Upper lobe of left lung (tissue), 6 donors: Measurements from ENCODE around the gene ATP1A4. TPM values are rescaled to one million over a fixed set of nuclear protein-coding genes. Genes with fewer than 3 reads are reported as not detected.

Experiments
- ATAC-seq, 2 donors: fragments of 200-7000 bp; cut with Tn5 transposase; one replicate each; pipeline ENCODE4 v1.9.1; 2022; ENCODE audit warnings: mild to moderate bottlenecking in 2 of 2, moderate library complexity in 2 of 2; ENCODE audit not compliant: low FRiP score in 2 of 2
- DNase-seq, 2 donors: peaks; one replicate each; pipeline ENCODE4 v3.0.0-alpha.2; 2019 to 2020
- H3K27ac ChIP-seq, 4 donors: fragments of 200-600 bp; sonication (generic); one replicate each; pipeline ENCODE4 v1.5.1; 2016 to 2019
- H3K27me3 ChIP-seq, 4 donors: fragments of 200-600 bp; sonication (generic); one replicate each; pipeline ENCODE4 v1.5.1; 2017 to 2019
- H3K36me3 ChIP-seq, 4 donors: fragments of 200-600 bp; sonication (generic); one replicate each; pipeline ENCODE4 v1.5.1; 2016 to 2019
- H3K4me1 ChIP-seq, 4 donors: fragments of 200-600 bp; sonication (generic); one replicate each; pipeline ENCODE4 v1.5.1; 2018 to 2019
- H3K4me3 ChIP-seq, 4 donors: fragments of 200-600 bp; sonication (generic); one replicate each; pipeline ENCODE4 v1.5.1; 2017 to 2019; ENCODE audit warnings: mild to moderate bottlenecking in 2 of 4, moderate library complexity in 1 of 4
- H3K9me3 ChIP-seq, 4 donors: fragments of 200-600 bp; sonication (generic); one replicate each; pipeline ENCODE4 v1.5.1; 2018 to 2019
- CTCF ChIP-seq, 6 experiments: fragments of 450-650 bp in 4 of 6; fragments of 200-600 bp in 2 of 6; sonication (generic) in 2 of 6; IDR thresholded peaks; one replicate each; pipeline ENCODE4 v1.5.1; 2016 to 2019; ENCODE audit warnings: antibody characterized with exemption in 6 of 6
- EP300 ChIP-seq, 4 donors: sonication (generic); formaldehyde crosslinking; IDR thresholded peaks; one replicate each; pipeline ENCODE4 v1.5.1; 2017; ENCODE audit warnings: antibody characterized with exemption in 4 of 4, control low read depth in 2 of 4
- POLR2A ChIP-seq, 4 donors: fragments of 450-650 bp; IDR thresholded peaks; one replicate each; pipeline ENCODE4 v1.5.1; 2016 to 2017; ENCODE audit warnings: antibody characterized with exemption in 4 of 4, mild to moderate bottlenecking in 2 of 4
- POLR2AphosphoS5 ChIP-seq, 2 donors: sonication (generic); formaldehyde crosslinking; IDR thresholded peaks; one replicate each; pipeline ENCODE4 v1.5.1; 2017; ENCODE audit warnings: antibody characterized with exemption in 2 of 2
- WGBS, 2 donors: methylation state at CpG; one replicate each; pipeline ENCODE4 v1.1.5; 2017 to 2018; 5-methylcytosine and 5-hydroxymethylcytosine counted together
- total RNA-seq, 6 donors: library from RNA; depleted of rRNA in 4 of 6; stranded (reverse); fragments of >200 nt in 4 of 6; gene quantifications; one replicate each; pipeline versions ENCODE4 v1.1.0 to v1.2.1, GENCODE V29; 2016 to 2021
- donor health status: DM: no; HTN: no; CAD: no; lungs with moderate emphysema.
- donor health status: DM: no; HTN: yes; CAD: no; lungs with severe emphysema.

Gene ATP1A4
- total RNA-seq, 6 donors from 2014 or later, result 0.52 to 0.61 TPM; not detected in 4

GRCh38 chr1:160127381-160127780 lies 24.0 kb upstream of the ATP1A4 start:
- WGBS, 2 donors, result 90 to 94% methylated on average over 6 to 9 of the region's 9 CpGs
- H3K27ac ChIP-seq, result no peak overlapping the region
- H3K4me3 ChIP-seq, result no peak overlapping the region
- no peak for ATAC-seq
- H3K4me1 ChIP-seq, result peaks cover 0 to 4% (median 1%) of the 10 kb centered on the region in 4 donors
- TF ChIP-seq CTCF (IDR thresholded peaks at IDR 0.05) (no peak), POLR2AphosphoS5 (IDR thresholded peaks at IDR 0.05) (no peak), POLR2A (IDR thresholded peaks at IDR 0.05) (no peak), EP300 (IDR thresholded peaks at IDR 0.05) (no peak)
- no peaks in the 10 kb centered on the region for H3K9me3 ChIP-seq
- DNase-seq, result no peak
- H3K36me3 ChIP-seq, result no peaks in the 10 kb centered on the region
- no peaks in the 10 kb centered on the region for H3K27me3 ChIP-seq

- Histone ChIP-seq H3K4me1 (peaks cover 0 to 4% (median 1%) of the 10 kb centered on the region in 4 donors), H3K27me3 (no peaks in the 10 kb centered on the region), H3K36me3 (no peaks in the 10 kb centered on the region), H3K9me3 (no peaks in the 10 kb centered on the region), H3K27ac (no peak overlapping the region), H3K4me3 (no peak overlapping the region)
- TF ChIP-seq CTCF (IDR thresholded peaks at IDR 0.05) (no peak), POLR2A (IDR thresholded peaks at IDR 0.05) (no peak), EP300 (IDR thresholded peaks at IDR 0.05) (no peak), POLR2AphosphoS5 (IDR thresholded peaks at IDR 0.05) (no peak)
- no peak for DNase-seq
- 72 to 73% methylated on average over 7 of the region's 7 CpGs for WGBS, 2 donors
- ATAC-seq, result peak in 1 of 2 donors; percentile 72
Observed at GRCh38 chr1:160127865-160128523, 23.4 kb upstream of the ATP1A4 start.

DNA sequence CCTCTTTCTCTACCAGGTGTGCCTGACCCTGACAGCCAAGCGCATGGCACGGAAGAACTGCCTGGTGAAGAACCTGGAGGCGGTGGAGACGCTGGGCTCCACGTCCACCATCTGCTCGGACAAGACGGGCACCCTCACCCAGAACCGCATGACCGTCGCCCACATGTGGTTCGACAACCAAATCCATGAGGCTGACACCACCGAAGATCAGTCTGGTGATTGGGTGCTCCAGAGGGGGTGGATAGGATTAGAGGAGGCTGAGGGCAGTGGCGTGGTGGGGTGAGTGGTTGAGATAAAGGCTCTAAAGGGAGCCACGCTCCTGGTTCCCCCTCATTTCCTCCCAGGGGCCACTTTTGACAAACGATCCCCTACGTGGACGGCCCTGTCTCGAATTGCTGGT lies 22.8 kb upstream of the ATP1A4 start:
- Histone ChIP-seq H3K4me3 (no peak overlapping the region), H3K27me3 (no peaks in the 10 kb centered on the region), H3K4me1 (peaks cover 0 to 4% (median 1%) of the 10 kb centered on the region in 4 donors), H3K36me3 (no peaks in the 10 kb centered on the region), H3K9me3 (no peaks in the 10 kb centered on the region), H3K27ac (no peak overlapping the region)
- DNase-seq, result no peak
- ATAC-seq, result no peak
- TF ChIP-seq EP300 (IDR thresholded peaks at IDR 0.05), result no peak
- TF ChIP-seq CTCF (IDR thresholded peaks at IDR 0.05), result no peak
- no peak for TF ChIP-seq POLR2AphosphoS5 (IDR thresholded peaks at IDR 0.05)
- TF ChIP-seq POLR2A (IDR thresholded peaks at IDR 0.05), result no peak
- WGBS, 2 donors, result 92 to 93% methylated on average over 18 of the region's 18 CpGs

DNA sequence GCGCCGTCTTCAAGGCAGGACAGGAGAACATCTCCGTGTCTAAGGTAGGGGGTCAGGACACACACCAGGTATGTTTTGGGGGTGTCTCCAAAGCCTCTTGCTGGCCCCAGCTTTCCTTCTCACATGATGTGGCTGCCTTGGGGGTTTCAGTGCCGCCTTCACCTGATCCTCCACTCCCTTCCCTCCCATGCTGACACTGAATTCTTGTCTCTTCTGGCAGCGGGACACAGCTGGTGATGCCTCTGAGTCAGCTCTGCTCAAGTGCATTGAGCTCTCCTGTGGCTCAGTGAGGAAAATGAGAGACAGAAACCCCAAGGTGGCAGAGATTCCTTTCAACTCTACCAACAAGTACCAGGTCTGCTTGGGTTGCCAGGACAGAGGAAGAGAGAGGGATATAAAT lies 22.4 kb upstream of the ATP1A4 start:
- TF ChIP-seq EP300 (IDR thresholded peaks at IDR 0.05) (no peak), POLR2AphosphoS5 (IDR thresholded peaks at IDR 0.05) (no peak), POLR2A (IDR thresholded peaks at IDR 0.05) (no peak), CTCF (IDR thresholded peaks at IDR 0.05) (no peak)
- H3K27me3 ChIP-seq, result no peaks in the 10 kb centered on the region
- H3K27ac ChIP-seq, result no peak overlapping the region
- no peaks in the 10 kb centered on the region for H3K9me3 ChIP-seq
- no peak overlapping the region for H3K4me3 ChIP-seq
- DNase-seq (no peak), ATAC-seq (no peak)
- 89 to 93% methylated on average over 5 of the region's 5 CpGs for WGBS, 2 donors
- H3K36me3 ChIP-seq, result no peaks in the 10 kb centered on the region
- H3K4me1 ChIP-seq, result peaks cover 0 to 4% (median 1%) of the 10 kb centered on the region in 4 donors

GRCh38 chr1:160129558-160129957 lies 21.8 kb upstream of the ATP1A4 start:
- 78 to 89% methylated on average over 3 of the region's 3 CpGs for WGBS, 2 donors
- DNase-seq (no peak), ATAC-seq (no peak)
- TF ChIP-seq CTCF (IDR thresholded peaks at IDR 0.05), result no peak
- no peak for TF ChIP-seq POLR2A (IDR thresholded peaks at IDR 0.05)
- no peak for TF ChIP-seq POLR2AphosphoS5 (IDR thresholded peaks at IDR 0.05)
- no peak for TF ChIP-seq EP300 (IDR thresholded peaks at IDR 0.05)
- Histone ChIP-seq H3K27me3 (no peaks in the 10 kb centered on the region), H3K9me3 (no peaks in the 10 kb centered on the region), H3K4me1 (peaks cover 0 to 4% (median 1%) of the 10 kb centered on the region in 4 donors), H3K4me3 (no peak overlapping the region), H3K27ac (no peak overlapping the region), H3K36me3 (no peaks in the 10 kb centered on the region)
